Ramos (cell line): ENCODE data around the gene LDHB.

Experiments
- in situ Hi-C: fragments of 300-500 bp; cut with MboI; formaldehyde crosslinking; loops from one replicate; pipeline ENCODE4 v1.14.3; 2022; ENCODE audit warnings: low sequenced_read_pairs; ENCODE audit not compliant: unreplicated experiment

LDHB gene

DNA sequence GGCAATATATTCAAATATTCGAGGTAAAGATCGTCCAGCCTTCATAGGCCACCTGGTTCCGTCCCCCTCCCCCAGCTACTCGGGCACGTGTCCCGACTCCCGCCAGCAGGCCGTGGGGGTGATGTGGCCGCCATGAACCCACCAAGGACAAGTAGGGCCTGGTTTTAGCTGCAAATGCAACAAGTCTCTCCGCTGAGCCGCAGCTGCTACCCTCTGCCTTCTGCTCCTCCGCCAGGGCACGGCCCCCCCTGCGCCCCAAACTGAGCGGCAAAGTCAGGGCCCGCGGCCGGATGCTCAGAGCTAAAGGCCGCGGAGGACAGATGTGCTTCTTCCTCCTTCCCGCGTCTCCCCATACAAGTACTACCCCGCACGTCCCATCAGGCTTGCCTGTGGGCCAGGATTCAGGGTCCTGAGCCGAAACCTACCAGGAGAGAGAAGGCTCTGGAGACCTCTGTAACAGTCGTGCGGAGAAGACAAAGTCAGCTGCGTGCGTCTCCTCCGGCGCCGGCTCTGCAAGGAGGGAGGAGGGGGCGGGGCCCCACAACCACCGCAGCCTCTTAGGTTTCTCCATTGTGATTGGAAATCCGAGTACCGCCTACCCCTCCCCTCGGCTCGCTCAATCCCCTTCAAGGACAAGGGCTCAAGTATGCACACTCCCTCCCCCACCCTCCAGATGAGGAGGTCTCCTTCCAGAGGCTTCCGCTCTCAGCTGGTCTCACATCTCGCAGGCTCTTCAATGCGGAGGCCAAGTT, at the start of gene LDHB:
LDHB (minus strand) TSS at position 517 of the 752 bp plus-strand sequence. CDS start 3,171 bp downstream, outside the sequence.
- in situ Hi-C loops: no loop called here

DNA sequence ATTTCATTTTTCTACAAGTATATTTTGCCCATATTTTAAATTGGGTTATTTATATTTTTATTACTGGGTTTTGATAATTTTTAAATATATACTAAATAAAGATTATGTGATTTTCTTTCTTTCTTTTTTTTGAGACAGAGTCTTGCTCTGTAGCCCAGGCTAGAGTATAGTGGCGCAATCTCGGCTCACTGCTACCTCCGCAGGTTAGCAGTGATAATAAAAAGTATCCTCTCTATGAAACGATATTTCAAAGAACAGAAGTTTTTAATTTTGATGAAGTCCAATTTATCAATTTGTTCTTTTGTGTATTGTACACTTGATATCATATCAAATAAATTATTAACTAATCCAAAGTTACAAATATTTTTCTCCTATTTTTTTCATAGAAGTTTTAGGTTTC, 47.2 kb upstream of the LDHB start:
- in situ Hi-C loops: no loop called here

DNA sequence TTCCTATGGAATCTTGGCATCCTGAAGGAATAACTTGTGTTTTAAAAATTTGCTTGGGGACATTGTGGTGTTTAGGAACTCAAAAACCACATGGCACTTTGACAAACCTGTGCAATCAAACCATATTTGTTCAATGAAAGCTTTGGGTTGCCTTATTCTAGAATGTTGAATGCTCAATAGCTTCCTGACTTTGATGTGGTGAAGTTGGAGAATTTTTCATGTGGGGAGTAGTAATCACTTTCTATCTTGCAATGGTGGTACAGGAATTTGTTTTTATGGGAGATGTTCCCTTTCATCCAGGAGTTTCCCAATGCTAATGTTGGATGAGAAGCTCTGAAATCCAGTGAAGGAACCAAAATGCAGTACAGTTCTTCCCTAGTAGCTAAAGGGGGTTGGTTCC, 42.2 kb upstream of the LDHB start:
- in situ Hi-C loops: no loop called here

DNA sequence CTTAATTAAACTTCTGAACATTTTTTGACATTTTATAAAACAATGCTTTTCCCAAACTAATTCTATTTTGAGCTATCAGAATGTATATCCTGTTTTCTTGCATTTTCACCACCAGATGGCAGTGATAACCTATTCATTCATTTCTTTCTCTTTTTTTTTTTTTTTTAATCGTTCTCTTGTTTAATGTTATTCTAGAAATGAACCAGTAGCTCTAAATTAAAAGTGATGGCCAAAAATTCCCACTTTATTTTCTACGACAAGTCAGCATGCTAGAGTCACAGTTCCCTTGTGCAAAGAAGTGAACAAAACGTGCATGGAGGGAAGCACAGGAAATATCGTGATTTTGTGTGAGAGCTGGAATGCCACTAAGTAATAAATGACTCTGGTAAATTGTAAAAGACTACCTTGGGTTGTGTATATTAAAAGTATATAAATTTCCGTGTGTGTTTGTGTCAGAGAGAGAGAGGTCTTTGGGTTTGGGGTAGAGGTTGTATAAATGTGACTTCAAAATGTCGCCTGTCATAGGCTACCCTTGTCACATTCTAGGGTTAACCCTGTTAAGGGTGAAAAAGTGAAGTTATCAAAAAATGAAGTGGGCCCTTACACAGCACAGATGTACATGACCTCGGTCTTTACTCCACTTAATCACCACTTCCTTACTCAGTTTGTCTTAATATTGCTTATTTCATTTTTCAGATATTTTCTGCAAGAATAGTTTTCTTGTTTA, 40.4 kb upstream of the LDHB start:
- in situ Hi-C loops: no loop called here

DNA sequence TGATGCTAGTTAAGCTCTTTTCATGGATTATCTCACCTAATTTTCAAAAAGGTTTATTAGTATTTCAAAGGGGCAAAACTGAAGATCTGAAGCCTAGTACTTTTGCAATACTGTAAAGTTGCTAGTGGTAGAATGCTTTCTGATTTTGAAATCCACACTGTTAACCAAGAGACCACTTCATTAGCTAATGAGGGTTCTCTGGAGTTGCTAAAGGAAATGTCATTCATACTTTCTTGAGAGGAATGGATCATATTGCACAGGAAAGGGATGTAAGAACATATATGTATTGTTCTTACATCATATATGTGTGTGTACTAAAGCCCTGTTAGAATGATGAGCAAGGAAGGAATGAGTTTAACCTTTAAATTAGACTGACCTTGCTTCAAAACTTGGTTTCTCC, 39.0 kb upstream of the LDHB start:
- in situ Hi-C loops: no loop called here

DNA sequence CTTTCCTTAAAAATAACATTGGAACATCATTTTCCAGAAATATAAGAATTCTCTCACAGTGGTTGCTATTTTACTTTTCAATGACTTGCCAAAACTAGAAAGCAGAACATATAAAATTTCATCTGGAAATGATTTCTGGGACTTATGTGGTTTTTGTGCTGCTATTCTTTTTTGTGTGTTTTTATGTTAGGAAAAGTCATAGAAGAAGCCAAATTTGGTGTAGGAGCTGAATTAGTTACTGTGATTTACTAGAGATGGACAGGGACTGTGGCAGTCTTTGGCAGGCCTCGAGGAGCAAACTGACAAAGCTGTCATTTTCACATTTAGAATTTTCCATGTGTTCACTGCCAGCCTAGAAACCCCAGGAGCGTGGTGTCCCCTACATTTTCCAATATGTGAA, 38.3 kb upstream of the LDHB start:
- in situ Hi-C loops: no loop called here

DNA sequence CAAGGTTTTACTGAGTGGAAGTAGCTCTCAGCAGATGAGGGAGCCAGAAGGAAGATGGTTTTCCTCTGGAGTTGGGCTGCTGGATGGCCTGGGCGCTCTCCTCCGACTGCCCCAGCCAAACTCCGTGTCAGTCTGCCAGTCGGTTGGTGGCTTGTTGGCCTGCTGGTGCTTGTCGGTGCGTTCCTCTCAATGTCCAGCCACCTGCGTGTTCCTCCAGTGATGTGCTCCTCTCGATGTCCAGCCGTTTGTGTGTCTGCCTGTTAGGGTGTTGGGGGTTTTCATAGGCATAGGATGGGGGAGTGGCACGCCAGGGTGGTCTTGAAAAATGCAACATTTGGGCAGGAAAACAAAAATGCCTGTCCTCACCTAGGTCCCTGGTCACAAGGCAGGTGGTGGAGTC, 37.0 kb upstream of the LDHB start:
- in situ Hi-C loops: no loop called here

DNA sequence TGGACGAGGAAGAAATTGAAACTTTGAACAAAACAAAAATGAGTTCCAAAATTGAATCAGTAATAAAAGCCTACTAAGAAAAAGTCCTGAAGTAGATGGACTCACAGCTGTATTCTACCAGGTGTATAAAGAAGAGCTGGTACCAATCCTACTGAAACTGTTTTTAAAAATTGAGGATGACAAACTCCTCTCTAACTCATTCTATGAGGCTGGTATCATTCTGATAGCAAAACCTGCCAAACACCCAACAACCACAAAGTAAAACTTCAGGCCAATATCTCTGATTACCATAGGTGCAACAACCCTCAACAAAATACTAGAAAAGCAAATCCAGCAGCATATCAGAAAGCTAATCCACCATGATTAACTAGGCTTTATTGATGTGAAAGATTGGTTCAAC, 33.9 kb upstream of the LDHB start:
- in situ Hi-C loops: no loop called here

DNA sequence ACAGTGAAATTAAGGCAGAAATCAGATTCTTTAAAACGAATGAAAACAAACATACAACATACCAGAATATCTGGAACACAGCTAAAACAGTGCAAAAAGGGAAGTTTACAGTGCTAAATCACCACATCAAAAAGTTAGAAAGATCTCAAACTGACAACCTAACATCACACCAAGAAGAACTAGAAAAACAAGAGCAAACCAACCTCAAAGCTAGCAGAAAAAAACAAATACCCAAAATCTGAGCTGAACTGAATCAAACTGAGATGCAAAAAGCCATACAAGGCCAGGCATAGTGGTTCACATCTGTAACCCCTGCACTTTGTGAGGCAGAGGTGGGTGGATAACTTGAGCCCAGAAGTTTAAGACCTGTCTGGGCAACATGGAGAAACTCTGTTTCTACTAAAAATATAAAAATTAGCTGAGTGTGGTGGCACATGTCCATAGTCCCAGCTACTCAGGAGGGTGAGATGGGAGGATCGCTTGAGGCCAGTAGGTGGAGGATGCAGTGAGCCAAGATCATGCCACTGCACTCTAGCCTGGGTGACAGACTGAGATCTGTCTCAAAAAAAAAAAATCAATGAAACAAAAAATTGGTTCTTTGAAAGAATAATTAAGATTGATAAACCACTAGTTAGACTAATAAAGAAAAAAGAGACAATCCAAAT, 33.2 kb upstream of the LDHB start:
- in situ Hi-C loops: no loop called here

DNA sequence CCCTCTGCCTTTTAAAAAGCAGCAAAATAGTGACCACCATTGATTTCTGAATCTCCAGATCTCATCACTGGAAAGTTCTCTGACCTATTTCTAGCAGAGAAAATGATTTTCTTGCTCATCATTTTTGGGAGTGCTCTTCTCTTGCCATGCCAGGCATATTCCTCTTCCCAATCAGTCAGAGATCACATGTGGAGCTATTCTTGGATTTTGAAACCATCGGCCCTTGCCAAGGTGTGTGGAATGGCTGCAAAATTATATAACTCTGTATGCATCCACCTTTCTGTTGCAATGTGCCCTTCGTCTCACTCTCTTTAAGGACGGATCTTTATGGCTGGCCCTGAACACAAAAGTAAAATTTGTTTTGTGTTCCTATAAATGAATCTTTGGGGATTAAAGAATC, 25.5 kb upstream of the LDHB start:
- in situ Hi-C loops: no loop called here

DNA sequence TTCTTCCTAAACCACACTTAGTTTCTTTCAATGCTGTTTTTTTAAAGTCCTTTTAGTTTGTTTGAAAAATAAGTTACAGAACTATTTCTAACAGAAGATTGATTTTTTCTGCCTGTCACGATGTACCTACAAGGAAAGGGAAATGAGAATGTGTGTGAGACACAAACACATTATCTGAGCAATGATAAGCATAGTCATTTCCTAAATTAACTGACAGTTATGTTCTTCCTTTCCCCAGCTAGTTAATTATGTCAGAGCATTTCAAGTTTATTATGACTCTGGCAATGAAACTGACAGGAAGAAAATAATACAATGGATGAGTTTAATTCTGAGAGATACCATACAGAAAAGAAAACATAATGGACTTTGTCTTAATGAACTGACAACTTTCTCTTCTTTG, 21.3 kb upstream of the LDHB start:
- in situ Hi-C loops: loop anchor here (10.0 kb wide), 1 partner anchor 364 kb away; no protein-coding TSS in a partner anchor

DNA sequence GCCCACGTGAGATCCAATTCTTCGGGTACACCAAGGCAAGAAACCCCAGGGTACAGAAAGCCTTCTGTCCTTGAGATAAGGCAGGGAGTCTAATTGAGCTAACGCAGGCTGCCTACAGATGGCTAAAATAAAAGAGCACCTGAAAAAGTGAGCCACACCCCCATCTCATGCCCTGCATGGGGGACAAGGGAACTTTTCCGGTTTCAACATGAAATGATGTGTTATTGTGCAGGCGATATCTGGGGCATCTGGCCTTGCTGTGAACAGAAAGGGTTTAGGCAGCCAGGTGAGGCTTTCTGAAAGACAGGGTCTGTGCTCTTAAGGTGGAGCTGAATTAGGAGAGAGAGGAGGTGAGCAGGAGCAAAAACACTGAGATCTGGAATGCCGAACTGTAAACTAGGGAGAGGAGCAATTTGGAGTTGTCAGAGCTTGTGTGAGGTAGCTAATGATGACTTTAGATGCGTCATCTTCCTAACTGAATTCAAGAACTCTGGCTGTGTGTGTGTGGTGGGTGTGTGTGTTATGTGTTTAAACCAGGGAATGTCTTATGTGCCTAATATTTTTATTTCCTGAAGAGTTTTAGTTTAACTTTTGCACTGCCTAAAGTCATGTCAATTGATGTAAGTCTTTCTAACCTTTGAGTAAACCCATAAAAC, 20.1 kb upstream of the LDHB start:
- in situ Hi-C loops: loop anchor here (10.0 kb wide), 1 partner anchor 363 kb away; no protein-coding TSS in a partner anchor

DNA sequence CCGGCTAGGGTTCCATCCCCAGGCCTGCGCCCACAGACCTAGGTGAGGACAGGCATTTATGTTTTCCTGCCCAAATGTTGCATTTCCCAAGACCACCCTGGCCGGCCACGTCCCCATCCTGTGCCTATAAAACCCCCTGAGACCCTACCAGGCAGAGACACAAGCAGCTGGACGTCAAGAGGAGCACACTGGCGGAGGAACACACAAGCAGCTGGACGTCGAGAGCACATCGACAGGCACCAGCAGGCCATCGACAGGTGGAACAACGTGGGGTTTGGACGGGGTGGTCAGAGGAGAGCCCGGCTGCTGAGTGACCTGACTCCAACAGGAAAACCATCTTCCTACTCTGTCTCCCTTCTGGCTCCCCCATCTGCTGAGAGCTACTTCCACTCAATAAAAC, 19.6 kb upstream of the LDHB start:
- in situ Hi-C loops: loop anchor here (10.0 kb wide), 1 partner anchor 362 kb away; no protein-coding TSS in a partner anchor

DNA sequence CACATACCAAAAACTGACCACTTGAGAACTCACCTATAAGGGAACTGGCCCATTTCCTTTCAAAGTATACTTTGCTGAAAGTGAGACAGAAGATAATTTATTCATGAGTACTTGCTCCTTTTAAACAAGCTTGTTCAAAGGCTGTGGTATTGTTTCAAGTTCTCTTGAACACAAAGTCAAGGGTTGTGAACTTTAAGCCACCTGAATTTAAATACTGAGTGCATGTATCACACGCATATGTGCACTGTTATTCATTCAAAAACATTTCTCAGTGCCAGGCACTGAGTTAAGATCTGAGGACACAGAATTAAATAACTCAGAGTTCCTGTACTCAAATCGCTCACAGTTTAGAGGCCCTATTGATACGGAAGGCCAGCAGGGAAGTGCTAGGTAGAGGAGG, 19.1 kb upstream of the LDHB start:
- in situ Hi-C loops: loop anchor here (10.0 kb wide), 1 partner anchor 362 kb away; no protein-coding TSS in a partner anchor

DNA sequence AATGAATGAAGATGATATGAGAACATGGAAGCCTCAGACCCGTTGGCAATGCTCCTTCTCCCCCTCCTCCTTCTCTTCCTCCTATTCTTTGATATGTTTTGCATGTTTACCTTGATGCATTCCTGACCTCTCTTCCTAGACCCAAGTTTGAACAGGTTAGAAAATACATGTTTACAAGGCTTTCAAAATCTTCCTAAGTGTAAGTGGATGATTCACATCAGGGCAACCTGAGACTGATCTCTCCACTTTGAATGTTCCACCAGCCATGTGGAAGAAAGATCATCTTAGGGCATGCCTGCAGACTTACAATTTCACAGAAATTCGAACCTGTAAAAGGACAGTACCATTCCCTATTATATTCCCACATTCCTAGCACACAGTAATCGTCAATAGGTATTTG, 18.0 kb upstream of the LDHB start:
- in situ Hi-C loops: loop anchor here (10.0 kb wide), 1 partner anchor 361 kb away; no protein-coding TSS in a partner anchor

DNA sequence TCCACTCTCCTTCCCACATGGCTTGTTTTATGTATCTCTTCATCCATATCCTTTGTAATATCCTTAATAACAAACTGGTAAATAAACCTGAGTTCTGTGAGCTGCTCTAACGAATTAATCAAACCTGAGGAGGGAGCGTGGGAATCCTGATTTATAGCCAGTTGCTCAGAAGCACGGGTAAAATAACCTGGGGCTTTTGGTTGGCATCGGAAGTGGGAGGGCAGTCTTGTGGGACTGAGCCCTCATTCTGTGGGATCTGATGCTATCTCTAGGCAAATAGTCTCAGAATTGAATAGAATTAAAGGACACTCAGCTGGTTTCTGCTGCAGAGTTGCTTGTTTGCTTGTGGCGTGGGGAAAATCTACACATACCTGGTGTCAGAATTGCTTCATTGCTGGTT, 17.5 kb upstream of the LDHB start:
- in situ Hi-C loops: loop anchor here (10.0 kb wide), 1 partner anchor 360 kb away; no protein-coding TSS in a partner anchor

DNA sequence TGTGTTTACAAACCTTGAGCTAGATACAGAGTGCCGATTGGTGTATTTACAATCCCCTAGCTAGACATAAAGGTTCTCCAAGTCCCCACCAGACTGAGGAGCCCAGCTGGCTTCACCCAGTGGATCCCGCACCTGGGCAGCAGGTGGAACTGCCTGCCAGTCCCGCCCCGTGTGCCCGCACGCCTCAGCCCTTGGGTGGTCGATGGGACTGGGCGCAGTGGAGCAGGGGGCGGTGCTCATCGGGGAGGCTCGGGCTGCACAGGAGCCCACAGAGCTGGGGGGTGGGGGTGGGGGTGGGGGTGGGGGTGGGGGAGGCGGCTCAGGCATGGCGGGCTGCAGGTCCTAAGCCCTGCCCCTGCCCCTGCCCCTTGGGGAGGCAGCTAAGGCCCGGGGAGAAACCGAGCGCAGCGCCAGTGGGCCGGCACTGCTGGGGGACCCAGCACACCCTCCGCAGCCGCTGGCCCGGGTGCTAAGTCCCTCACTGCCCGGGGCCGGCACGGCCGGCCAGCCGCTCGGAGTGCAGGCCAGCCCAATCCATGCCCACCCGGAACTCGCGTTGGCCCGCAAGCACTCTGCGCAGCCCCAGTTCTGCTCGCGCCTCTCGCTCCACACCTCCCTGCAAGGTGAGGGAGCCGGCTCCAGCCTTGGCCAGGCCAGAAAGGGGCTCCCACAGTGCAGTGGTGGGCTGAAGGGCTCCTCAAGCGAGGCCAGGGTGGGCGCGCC, 16.3 kb upstream of the LDHB start:
- in situ Hi-C loops: loop anchor here (10.0 kb wide), 1 partner anchor 359 kb away; no protein-coding TSS in a partner anchor

DNA sequence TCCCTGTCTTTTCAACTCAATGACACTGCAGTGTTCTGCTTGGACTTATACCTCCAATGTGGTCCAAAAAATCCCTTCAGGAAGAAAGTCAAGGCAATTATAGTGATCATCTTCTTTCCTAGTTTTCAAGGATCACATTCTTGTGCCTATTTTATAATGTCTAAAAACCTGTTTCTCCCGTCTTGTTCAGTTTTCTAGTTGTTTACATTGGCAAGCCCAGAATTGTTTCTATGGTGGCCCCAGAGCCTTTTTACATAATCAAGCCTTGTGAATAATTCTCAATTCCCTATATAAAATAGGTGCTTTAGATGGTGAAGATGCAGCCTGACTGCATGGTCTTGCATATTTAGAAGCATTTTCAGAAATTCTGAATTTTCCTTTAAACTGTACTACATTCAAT, 14.5 kb upstream of the LDHB start:
- in situ Hi-C loops: loop anchor here (10.0 kb wide), 1 partner anchor 357 kb away; no protein-coding TSS in a partner anchor

DNA sequence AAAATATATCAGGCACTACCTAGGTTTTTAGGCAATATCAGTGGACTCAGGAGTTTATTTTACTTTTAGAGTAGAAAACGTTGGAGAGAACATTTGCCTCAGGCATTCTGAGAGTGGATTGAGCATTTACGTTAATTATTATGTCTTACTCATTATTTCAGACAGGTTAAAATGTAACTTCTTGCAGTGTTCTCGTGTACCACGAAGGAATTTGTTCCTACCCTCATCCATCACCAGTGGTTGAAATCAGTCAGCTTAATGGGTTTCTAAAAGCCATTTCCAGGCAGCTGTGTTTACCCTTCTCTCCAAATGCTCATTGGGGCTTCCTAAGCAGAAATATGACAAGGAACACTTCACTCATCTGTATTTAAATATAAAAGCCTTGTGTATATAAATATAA, 9.1 kb upstream of the LDHB start:
- in situ Hi-C loops: no loop called here

DNA sequence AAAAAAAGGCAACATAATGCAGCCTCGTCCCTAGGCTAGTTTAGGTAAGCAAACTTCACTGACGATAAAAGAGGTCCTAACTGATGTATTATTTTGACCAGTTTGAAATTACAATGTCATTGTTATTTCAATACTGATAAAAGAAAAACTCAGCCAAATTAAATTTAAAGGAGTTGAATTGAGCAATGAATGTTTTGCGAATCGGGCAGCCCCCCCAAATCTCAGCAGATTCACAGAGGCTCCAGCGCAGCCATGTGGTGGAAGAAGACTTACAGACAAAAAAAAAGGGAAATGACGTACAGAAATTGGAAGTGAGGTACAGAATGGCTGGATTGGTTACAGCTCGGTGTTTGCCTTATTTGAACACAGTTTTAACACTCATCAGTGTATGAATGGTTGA, 8.2 kb upstream of the LDHB start:
- in situ Hi-C loops: no loop called here
